ENCODE results near the gene KRT20.

KRT20 gene

GRCh38 chr17:40849723-40850122 lies 35.3 kb downstream of the KRT20 start:
- Histone ChIP-seq H3K79me2 (ENCODE audit: control insufficient read depth, insufficient read depth, low read length) (no peaks in the 10 kb centered on the region), H3K36me3 (ENCODE audit: control insufficient read depth, insufficient read depth, low read length) (no peaks in the 10 kb centered on the region), H2BK120ac (ENCODE audit: low read depth, low read length) (no peak overlapping the region), H3K18ac (ENCODE audit: low read length) (no peak overlapping the region), H3K4me2 (ENCODE audit: low read length) (no peak overlapping the region), H3K79me1 (ENCODE audit: low read length) (no peaks in the 10 kb centered on the region), H2AK5ac (ENCODE audit: low read length) (no peak overlapping the region), H3K4me1 (ENCODE audit: control insufficient read depth, low read depth, low read length) (no peaks in the 10 kb centered on the region), H3K4me3 (ENCODE audit: low read length) (no peak overlapping the region), H4K8ac (ENCODE audit: low read depth, low read length) (no peak overlapping the region), H3K27me3 (ENCODE audit: insufficient read depth, low read length, poor library complexity) (no peaks in the 10 kb centered on the region), H2BK5ac (ENCODE audit: low read length) (no peak overlapping the region), H3K56ac (ENCODE audit: low read length) (no peak overlapping the region), H2BK15ac (replicated peaks; ENCODE audit: low read depth) (no peak overlapping the region), H3K23ac (ENCODE audit: low read length) (no peak overlapping the region), H3K9ac (ENCODE audit: low read length) (no peak overlapping the region), H3K4ac (ENCODE audit: low read depth, low read length) (no peak overlapping the region), H3K27ac (ENCODE audit: low read depth, low read length) (no peak overlapping the region), H4K5ac (ENCODE audit: low read length) (no peak overlapping the region)
- no CpG with 5 or more reads among the region's 4 CpGs for WGBS (ENCODE audit: extremely low coverage, insufficient coverage, low lambda C conversion rate)
- no peak for DNase-seq

GRCh38 chr17:40848583-40849235 lies 36.3 kb downstream of the KRT20 start:
- Histone ChIP-seq H3K9ac (ENCODE audit: low read length) (no peak overlapping the region), H3K27me3 (ENCODE audit: insufficient read depth, low read length, poor library complexity) (no peaks in the 10 kb centered on the region), H2BK120ac (ENCODE audit: low read depth, low read length) (no peak overlapping the region), H4K5ac (ENCODE audit: low read length) (no peak overlapping the region), H3K27ac (ENCODE audit: low read depth, low read length) (no peak overlapping the region), H3K4ac (ENCODE audit: low read depth, low read length) (no peak overlapping the region), H2BK5ac (ENCODE audit: low read length) (no peak overlapping the region), H3K18ac (ENCODE audit: low read length) (no peak overlapping the region), H3K4me3 (ENCODE audit: low read length) (no peak overlapping the region), H2BK15ac (replicated peaks; ENCODE audit: low read depth) (no peak overlapping the region), H3K23ac (ENCODE audit: low read length) (no peak overlapping the region), H2AK5ac (ENCODE audit: low read length) (no peak overlapping the region), H3K4me2 (ENCODE audit: low read length) (no peak overlapping the region), H3K56ac (ENCODE audit: low read length) (no peak overlapping the region), H3K36me3 (ENCODE audit: control insufficient read depth, insufficient read depth, low read length) (no peaks in the 10 kb centered on the region), H3K4me1 (ENCODE audit: control insufficient read depth, low read depth, low read length) (no peaks in the 10 kb centered on the region), H3K79me2 (ENCODE audit: control insufficient read depth, insufficient read depth, low read length) (no peaks in the 10 kb centered on the region), H3K79me1 (ENCODE audit: low read length) (no peaks in the 10 kb centered on the region), H4K8ac (ENCODE audit: low read depth, low read length) (no peak overlapping the region)
- DNase-seq = no peak
- no CpG with 5 or more reads among the region's 1 CpG for WGBS (ENCODE audit: extremely low coverage, insufficient coverage, low lambda C conversion rate)

- Histone ChIP-seq H2BK5ac (ENCODE audit: low read length) (no peak overlapping the region), H3K4ac (ENCODE audit: low read depth, low read length) (no peak overlapping the region), H3K9ac (ENCODE audit: low read length) (no peak overlapping the region), H3K27me3 (ENCODE audit: insufficient read depth, low read length, poor library complexity) (no peaks in the 10 kb centered on the region), H4K8ac (ENCODE audit: low read depth, low read length) (no peak overlapping the region), H3K36me3 (ENCODE audit: control insufficient read depth, insufficient read depth, low read length) (no peaks in the 10 kb centered on the region), H3K27ac (ENCODE audit: low read depth, low read length) (no peak overlapping the region), H2AK5ac (ENCODE audit: low read length) (no peak overlapping the region), H3K23ac (ENCODE audit: low read length) (no peak overlapping the region), H3K79me1 (ENCODE audit: low read length) (no peaks in the 10 kb centered on the region), H2BK15ac (replicated peaks; ENCODE audit: low read depth) (no peak overlapping the region), H3K4me1 (ENCODE audit: control insufficient read depth, low read depth, low read length) (no peaks in the 10 kb centered on the region), H3K4me2 (ENCODE audit: low read length) (no peak overlapping the region), H3K56ac (ENCODE audit: low read length) (no peak overlapping the region), H3K4me3 (ENCODE audit: low read length) (no peak overlapping the region), H3K18ac (ENCODE audit: low read length) (no peak overlapping the region), H2BK120ac (ENCODE audit: low read depth, low read length) (no peak overlapping the region), H3K79me2 (ENCODE audit: control insufficient read depth, insufficient read depth, low read length) (no peaks in the 10 kb centered on the region), H4K5ac (ENCODE audit: low read length) (no peak overlapping the region)
- no peak for DNase-seq
- WGBS (ENCODE audit: extremely low coverage, insufficient coverage, low lambda C conversion rate) = no CpG with 5 or more reads among the region's 1 CpG
Measured at GRCh38 chr17:40846515-40847144, 38.4 kb downstream of the KRT20 start.

GRCh38 chr17:40844671-40845107 lies 40.4 kb downstream of the KRT20 start:
- Histone ChIP-seq H3K79me2 (ENCODE audit: control insufficient read depth, insufficient read depth, low read length) (no peaks in the 10 kb centered on the region), H2BK120ac (ENCODE audit: low read depth, low read length) (no peak overlapping the region), H3K4me2 (ENCODE audit: low read length) (no peak overlapping the region), H3K79me1 (ENCODE audit: low read length) (no peaks in the 10 kb centered on the region), H3K4me3 (ENCODE audit: low read length) (no peak overlapping the region), H3K23ac (ENCODE audit: low read length) (no peak overlapping the region), H3K36me3 (ENCODE audit: control insufficient read depth, insufficient read depth, low read length) (no peaks in the 10 kb centered on the region), H3K9ac (ENCODE audit: low read length) (no peak overlapping the region), H4K5ac (ENCODE audit: low read length) (no peak overlapping the region), H3K27me3 (ENCODE audit: insufficient read depth, low read length, poor library complexity) (no peaks in the 10 kb centered on the region), H2AK5ac (ENCODE audit: low read length) (no peak overlapping the region), H2BK5ac (ENCODE audit: low read length) (no peak overlapping the region), H4K8ac (ENCODE audit: low read depth, low read length) (no peak overlapping the region), H3K4me1 (ENCODE audit: control insufficient read depth, low read depth, low read length) (no peaks in the 10 kb centered on the region), H2BK15ac (replicated peaks; ENCODE audit: low read depth) (no peak overlapping the region), H3K27ac (ENCODE audit: low read depth, low read length) (no peak overlapping the region), H3K56ac (ENCODE audit: low read length) (no peak overlapping the region), H3K18ac (ENCODE audit: low read length) (no peak overlapping the region), H3K4ac (ENCODE audit: low read depth, low read length) (no peak overlapping the region)
- no peak for DNase-seq
- no CpG with 5 or more reads among the region's 4 CpGs for WGBS (ENCODE audit: extremely low coverage, insufficient coverage, low lambda C conversion rate)

- no CpG with 5 or more reads among the region's 3 CpGs for WGBS (ENCODE audit: extremely low coverage, insufficient coverage, low lambda C conversion rate)
- no peak overlapping the region for H3K23ac ChIP-seq (ENCODE audit: low read length)
Measured at GRCh38 chr17:40843242-40843641, 41.8 kb downstream of the KRT20 start.

DNA sequence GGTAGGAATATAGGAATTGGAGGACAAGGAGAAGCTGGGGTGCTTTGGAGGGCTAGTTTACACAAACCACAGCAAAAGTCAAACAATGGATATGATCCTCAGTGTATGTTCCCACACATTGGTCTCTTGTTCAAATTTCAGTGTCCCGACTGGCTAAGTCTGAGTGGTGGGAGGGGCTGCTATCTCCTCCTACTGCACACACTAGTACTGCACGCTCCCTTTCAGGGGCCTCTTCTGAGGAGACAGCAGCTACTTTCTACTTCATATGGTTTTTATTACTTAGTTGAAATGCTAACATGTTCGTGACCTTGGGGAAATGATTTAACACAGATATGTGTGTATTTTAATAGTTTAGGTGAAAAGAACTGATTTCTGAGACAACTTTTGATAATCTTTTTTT lies 43.8 kb downstream of the KRT20 start:
- Histone ChIP-seq H3K4me1 (ENCODE audit: control insufficient read depth, low read depth, low read length) (no peaks in the 10 kb centered on the region), H3K27me3 (ENCODE audit: insufficient read depth, low read length, poor library complexity) (no peaks in the 10 kb centered on the region), H3K4me3 (ENCODE audit: low read length) (no peak overlapping the region), H2BK5ac (ENCODE audit: low read length) (no peak overlapping the region), H2BK120ac (ENCODE audit: low read depth, low read length) (no peak overlapping the region), H3K27ac (ENCODE audit: low read depth, low read length) (no peak overlapping the region), H4K8ac (ENCODE audit: low read depth, low read length) (no peak overlapping the region), H3K4me2 (ENCODE audit: low read length) (no peak overlapping the region), H3K36me3 (ENCODE audit: control insufficient read depth, insufficient read depth, low read length) (no peaks in the 10 kb centered on the region), H2BK15ac (replicated peaks; ENCODE audit: low read depth) (no peak overlapping the region), H3K79me2 (ENCODE audit: control insufficient read depth, insufficient read depth, low read length) (no peaks in the 10 kb centered on the region), H3K4ac (ENCODE audit: low read depth, low read length) (no peak overlapping the region), H2AK5ac (ENCODE audit: low read length) (no peak overlapping the region), H3K9ac (ENCODE audit: low read length) (no peak overlapping the region), H3K79me1 (ENCODE audit: low read length) (no peaks in the 10 kb centered on the region), H3K56ac (ENCODE audit: low read length) (no peak overlapping the region), H4K5ac (ENCODE audit: low read length) (no peak overlapping the region), H3K23ac (ENCODE audit: low read length) (no peak overlapping the region), H3K18ac (ENCODE audit: low read length) (no peak overlapping the region)
- no peak for DNase-seq
- WGBS (ENCODE audit: extremely low coverage, insufficient coverage, low lambda C conversion rate) = no CpG with 5 or more reads among the region's 3 CpGs

More at GRCh38 chr17:40843242-40843641, 41.8 kb downstream of the KRT20 start:
- Histone ChIP-seq H3K9ac (ENCODE audit: low read length) (no peak overlapping the region), H3K27me3 (ENCODE audit: insufficient read depth, low read length, poor library complexity) (no peaks in the 10 kb centered on the region), H2BK5ac (ENCODE audit: low read length) (no peak overlapping the region), H3K4ac (ENCODE audit: low read depth, low read length) (no peak overlapping the region), H3K79me2 (ENCODE audit: control insufficient read depth, insufficient read depth, low read length) (no peaks in the 10 kb centered on the region), H2BK120ac (ENCODE audit: low read depth, low read length) (no peak overlapping the region), H3K18ac (ENCODE audit: low read length) (no peak overlapping the region), H3K4me1 (ENCODE audit: control insufficient read depth, low read depth, low read length) (no peaks in the 10 kb centered on the region), H4K8ac (ENCODE audit: low read depth, low read length) (no peak overlapping the region), H3K4me2 (ENCODE audit: low read length) (no peak overlapping the region), H3K79me1 (ENCODE audit: low read length) (no peaks in the 10 kb centered on the region), H2AK5ac (ENCODE audit: low read length) (no peak overlapping the region), H4K5ac (ENCODE audit: low read length) (no peak overlapping the region), H3K27ac (ENCODE audit: low read depth, low read length) (no peak overlapping the region), H3K36me3 (ENCODE audit: control insufficient read depth, insufficient read depth, low read length) (no peaks in the 10 kb centered on the region), H3K4me3 (ENCODE audit: low read length) (no peak overlapping the region), H3K56ac (ENCODE audit: low read length) (no peak overlapping the region), H2BK15ac (replicated peaks; ENCODE audit: low read depth) (no peak overlapping the region)
- DNase-seq = peak; percentile 18

Data from mesendoderm (in vitro differentiated cells).